ELR (cell line): ENCODE measurements around the gene EXOC3L1.
A peak's percentile ranks its signal among the peaks of the same experiment; 100 is the strongest.

Experiments
- DNase-seq: peaks from one replicate; pipeline ENCODE4 v3.0.0-alpha.2; 2015; ENCODE audit warnings: low read depth

The EXOC3L1 gene

GRCh38 chr16:67147437-67148140 is 42.3 kb downstream of the EXOC3L1 start:
- no peak for DNase-seq

GRCh38 chr16:67146523-67147357 is 43.2 kb downstream of the EXOC3L1 start:
- peak; percentile 37 for DNase-seq

GRCh38 chr16:67145746-67146145 is 44.2 kb downstream of the EXOC3L1 start:
- DNase-seq: no peak

GRCh38 chr16:67144943-67145342 is 45.0 kb downstream of the EXOC3L1 start:
- DNase-seq: no peak

GRCh38 chr16:67142342-67142741 is 47.6 kb downstream of the EXOC3L1 start:
- DNase-seq: no peak

GRCh38 chr16:67141391-67141790 is 48.5 kb downstream of the EXOC3L1 start:
- no peak for DNase-seq

GRCh38 chr16:67137605-67138004 is 52.3 kb downstream of the EXOC3L1 start:
- DNase-seq: no peak
